ENCODE results near the gene RNF152.

GRCh38 chr18:61894751-61895524 is 2.1 kb upstream of the RNF152 start:
- TF ChIP-seq CTCF (conservative IDR thresholded peaks at IDR 0.05 in 1 of 2, IDR thresholded peaks at IDR 0.05 in 1 of 2; ENCODE audit: extremely low read depth in 1 of 2, insufficient read depth in 1 of 2, low read depth in 1 of 2, low read length in 2 of 2), result no peak
- no peak for TF ChIP-seq EZH2 (IDR thresholded peaks at IDR 0.05; ENCODE audit: borderline replicate concordance, low read length)

All from mammary epithelial cell (primary cell).